CD4-positive, alpha-beta T cell treated with Interleukin-21 for 1 hour (primary cell): ENCODE measurements around the gene TLE3.

Experiments used
- DNase-seq: peaks from one replicate; pipeline ENCODE4 v3.0.0-alpha.2; 2020

Gene TLE3

GRCh38 chr15:70047386-70048197, 50.1 kb downstream of the TLE3 start:
- DNase-seq, result no peak

- DNase-seq, result no peak
These were observed 50.9 kb downstream of the TLE3 start for GRCh38 chr15:70046679-70047369.

- no peak for DNase-seq
These were observed 52.7 kb downstream of the TLE3 start for GRCh38 chr15:70045045-70045444.

- no peak for DNase-seq
These were observed 53.5 kb downstream of the TLE3 start for GRCh38 chr15:70044168-70044567.

GRCh38 chr15:70043590-70043989, 54.1 kb downstream of the TLE3 start:
- no peak for DNase-seq

- DNase-seq, result no peak
These were observed 55.0 kb downstream of the TLE3 start for GRCh38 chr15:70042553-70043214.

- no peak for DNase-seq
These were observed 57.8 kb downstream of the TLE3 start for GRCh38 chr15:70039917-70040316.

- DNase-seq, result no peak
These were observed 58.9 kb downstream of the TLE3 start for GRCh38 chr15:70038730-70039392.

GRCh38 chr15:70037292-70037640, 60.5 kb downstream of the TLE3 start:
- DNase-seq, result no peak

- no peak for DNase-seq
These were observed 61.0 kb downstream of the TLE3 start for GRCh38 chr15:70036585-70037291.

GRCh38 chr15:70035719-70036077, 62.0 kb downstream of the TLE3 start:
- DNase-seq, result no peak

- DNase-seq, result no peak
These were observed 62.5 kb downstream of the TLE3 start for GRCh38 chr15:70035051-70035718.

GRCh38 chr15:70034596-70034995, 63.1 kb downstream of the TLE3 start:
- DNase-seq, result no peak

- no peak for DNase-seq
These were observed 63.6 kb downstream of the TLE3 start for GRCh38 chr15:70034141-70034540.

- DNase-seq, result no peak
These were observed 64.1 kb downstream of the TLE3 start for GRCh38 chr15:70033529-70034140.

- no peak for DNase-seq
These were observed 64.6 kb downstream of the TLE3 start for GRCh38 chr15:70033109-70033508.

GRCh38 chr15:70032509-70032908, 65.2 kb downstream of the TLE3 start:
- no peak for DNase-seq

- DNase-seq, result no peak
These were observed 66.0 kb downstream of the TLE3 start for GRCh38 chr15:70031713-70032112.

GRCh38 chr15:70031261-70031660, 66.5 kb downstream of the TLE3 start:
- no peak for DNase-seq

GRCh38 chr15:70030851-70031250, 66.9 kb downstream of the TLE3 start:
- no peak for DNase-seq

- no peak for DNase-seq
These were observed 68.4 kb downstream of the TLE3 start for GRCh38 chr15:70029297-70029701.

GRCh38 chr15:70027518-70027917, 70.2 kb downstream of the TLE3 start:
- no peak for DNase-seq
